GM12873 (cell line): Measurements from ENCODE around the gene SCN2A.
A peak's percentile ranks its signal among the peaks of the same experiment; 100 is the strongest.

Experiments used
- TF ChIP-seq, protein P1 (sequence below): IDR thresholded peaks from 2 replicates; pipeline ENCODE4 v1.5.1; 2012; ENCODE audit warnings: low read depth, mild to moderate bottlenecking, moderate library complexity, low read length, control low read depth; ENCODE audit not compliant: insufficient read depth; ENCODE audit errors: missing control alignments

SCN2A gene

DNA sequence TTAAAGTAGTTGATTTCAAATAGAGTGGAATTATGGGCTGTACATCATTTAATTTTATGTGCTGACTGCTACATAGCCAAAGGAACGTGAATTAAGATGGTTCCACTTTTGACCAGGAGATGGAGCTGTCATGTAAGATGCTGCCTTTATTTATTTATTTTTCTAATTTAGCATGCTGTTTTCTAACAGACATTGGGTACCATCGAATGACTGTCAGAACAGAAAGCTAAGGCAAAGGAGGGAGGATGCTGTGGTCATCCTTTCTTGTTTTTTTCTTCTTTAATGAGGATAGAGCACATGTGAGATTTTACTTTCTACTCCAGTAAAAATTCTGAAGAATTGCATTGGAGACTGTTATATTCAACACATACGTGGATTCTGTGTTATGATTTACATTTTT lies at the start of gene SCN2A:
Gene SCN2A, plus strand, starts transcription at position 185 of the 400 bp plus-strand sequence. CDS start 56,410 bp downstream, outside the sequence.
- TF ChIP-seq, protein P1, sequence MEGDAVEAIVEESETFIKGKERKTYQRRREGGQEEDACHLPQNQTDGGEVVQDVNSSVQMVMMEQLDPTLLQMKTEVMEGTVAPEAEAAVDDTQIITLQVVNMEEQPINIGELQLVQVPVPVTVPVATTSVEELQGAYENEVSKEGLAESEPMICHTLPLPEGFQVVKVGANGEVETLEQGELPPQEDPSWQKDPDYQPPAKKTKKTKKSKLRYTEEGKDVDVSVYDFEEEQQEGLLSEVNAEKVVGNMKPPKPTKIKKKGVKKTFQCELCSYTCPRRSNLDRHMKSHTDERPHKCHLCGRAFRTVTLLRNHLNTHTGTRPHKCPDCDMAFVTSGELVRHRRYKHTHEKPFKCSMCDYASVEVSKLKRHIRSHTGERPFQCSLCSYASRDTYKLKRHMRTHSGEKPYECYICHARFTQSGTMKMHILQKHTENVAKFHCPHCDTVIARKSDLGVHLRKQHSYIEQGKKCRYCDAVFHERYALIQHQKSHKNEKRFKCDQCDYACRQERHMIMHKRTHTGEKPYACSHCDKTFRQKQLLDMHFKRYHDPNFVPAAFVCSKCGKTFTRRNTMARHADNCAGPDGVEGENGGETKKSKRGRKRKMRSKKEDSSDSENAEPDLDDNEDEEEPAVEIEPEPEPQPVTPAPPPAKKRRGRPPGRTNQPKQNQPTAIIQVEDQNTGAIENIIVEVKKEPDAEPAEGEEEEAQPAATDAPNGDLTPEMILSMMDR = peak; percentile 55

DNA sequence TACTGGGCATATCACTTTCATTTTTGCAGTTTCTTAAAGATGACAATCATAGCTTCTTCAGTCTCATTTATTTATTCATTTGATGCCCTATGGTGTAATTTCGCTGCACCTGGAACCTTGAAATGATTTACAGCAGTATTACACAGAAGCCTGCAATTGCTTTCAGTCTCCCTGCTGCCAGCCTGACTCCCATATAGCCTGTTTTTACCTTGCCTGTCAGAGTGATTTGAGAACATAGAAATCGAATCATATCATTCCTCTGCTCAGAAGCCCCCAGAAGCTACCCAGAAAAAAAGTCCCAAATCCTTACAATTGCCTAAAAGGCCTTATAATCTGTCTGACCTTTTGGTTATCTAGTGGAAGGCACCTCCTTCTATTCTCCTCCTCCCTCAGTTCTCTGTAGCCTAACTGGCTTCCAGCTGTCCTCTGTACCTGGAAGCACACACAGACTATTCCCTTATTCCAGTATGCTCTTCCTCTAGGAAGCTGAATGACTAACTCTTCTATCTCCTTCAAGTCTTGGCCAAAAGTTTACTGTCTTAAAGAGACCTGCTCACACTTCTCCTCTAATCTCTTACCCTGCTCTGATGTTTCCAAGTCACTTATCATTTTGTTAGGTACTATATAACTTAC lies 48.0 kb upstream of the SCN2A start:
- TF ChIP-seq, protein P1 = no peak

DNA sequence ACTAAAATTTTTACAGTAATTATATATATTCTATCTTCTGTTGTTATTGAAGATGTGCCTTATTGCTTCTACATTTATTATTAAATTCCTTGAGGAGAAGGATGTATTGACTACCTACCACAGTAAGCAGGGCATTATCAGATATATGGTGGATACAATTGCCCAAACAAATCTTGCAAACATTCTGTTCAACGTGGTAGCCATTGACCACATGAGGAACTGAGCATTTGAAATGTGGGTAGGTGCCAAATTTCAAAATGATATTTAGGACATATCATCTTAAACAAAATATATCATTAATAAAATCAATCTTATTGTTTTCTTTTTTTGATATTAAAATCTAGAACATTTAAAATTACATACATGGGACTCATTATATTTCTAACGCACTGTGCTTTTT lies 46.5 kb upstream of the SCN2A start:
- TF ChIP-seq, protein P1 = no peak

DNA sequence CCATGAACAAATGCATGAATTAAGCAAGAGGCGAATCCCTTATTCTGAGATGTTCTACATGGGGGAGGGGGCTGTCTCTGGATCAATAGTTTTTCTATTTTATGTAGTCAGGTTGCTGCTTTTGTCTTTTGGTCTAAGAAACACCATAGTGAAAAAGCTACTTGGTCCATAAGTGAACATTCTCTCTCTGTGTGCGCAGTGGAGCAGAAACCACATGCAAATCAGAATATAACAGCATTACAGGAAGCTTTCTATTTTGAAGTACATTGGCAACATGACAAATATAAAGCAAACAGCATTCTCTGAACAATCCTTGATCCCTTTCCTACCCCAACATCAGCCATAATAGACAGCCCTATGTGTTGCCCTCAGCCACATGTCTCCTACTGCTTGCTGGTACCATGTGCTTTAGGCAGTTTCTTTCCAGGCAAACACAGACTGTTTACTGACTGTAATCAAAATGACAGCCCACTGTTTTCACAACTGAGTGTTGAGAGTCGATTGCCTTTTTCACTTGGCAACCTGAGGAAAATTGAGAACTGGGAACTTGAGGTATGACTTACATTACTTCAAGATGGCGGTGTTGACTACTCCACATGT lies 45.9 kb upstream of the SCN2A start:
- TF ChIP-seq, protein P1 = no peak

DNA sequence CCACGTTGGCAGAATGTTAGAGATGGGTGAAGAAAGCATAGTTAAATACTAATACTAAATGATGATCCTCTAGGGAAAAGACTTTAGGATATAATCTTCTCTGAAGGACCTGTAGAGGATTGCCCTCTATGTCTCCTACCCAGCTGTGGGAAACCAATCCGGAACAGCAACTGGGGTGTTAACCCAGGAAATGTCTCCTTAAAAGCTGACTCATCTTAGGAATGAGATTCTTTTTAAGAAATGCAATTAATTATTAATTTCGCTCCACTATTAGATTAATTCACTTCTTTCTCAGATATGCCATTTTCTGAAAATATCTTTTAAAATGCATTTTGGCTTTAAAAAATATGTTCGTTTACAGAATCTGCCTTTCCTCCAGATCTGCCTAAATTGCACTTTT lies 42.8 kb upstream of the SCN2A start:
- TF ChIP-seq, protein P1 = no peak

DNA sequence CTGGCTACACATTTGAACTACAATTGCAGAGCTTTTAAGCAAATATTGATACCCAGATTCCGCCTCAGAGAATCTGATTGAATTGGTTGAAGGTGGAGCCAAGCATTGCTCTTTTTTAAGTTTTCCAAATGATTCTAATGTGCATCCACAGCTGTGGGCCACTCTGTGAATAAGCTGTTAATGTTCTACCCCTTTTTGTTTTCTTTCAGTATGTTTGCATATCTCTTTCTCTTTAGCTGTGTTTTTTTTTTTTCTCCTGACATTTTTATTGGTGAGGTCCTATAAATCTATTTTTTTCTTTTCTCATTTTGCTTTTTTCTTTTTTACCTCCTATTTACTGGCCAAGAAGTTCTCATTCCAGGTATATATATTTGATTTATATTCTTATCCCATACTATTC lies 41.9 kb upstream of the SCN2A start:
- TF ChIP-seq, protein P1 = no peak

DNA sequence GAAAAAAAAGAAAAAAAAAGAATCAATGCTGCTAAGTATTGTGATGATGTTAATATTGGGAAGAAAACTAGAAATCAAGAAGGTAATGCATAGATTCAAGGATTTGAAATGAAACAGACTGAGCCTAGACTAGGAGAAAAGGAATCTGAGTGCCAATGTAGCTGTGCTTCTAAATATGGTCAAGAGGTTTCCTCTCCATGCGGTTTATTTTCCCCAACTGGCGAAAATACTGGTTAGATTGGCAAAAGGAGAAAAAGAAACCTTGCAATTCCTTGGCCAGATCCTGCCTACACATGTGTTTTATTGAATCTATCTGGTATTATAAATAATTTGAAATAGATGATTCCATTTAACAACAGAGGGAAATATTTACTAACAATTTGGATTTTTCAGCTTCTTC lies 41.0 kb upstream of the SCN2A start:
- TF ChIP-seq, protein P1 = no peak
